Keratinocyte (primary cell): ENCODE data around the gene KAT5. TPM values are rescaled to one million over a fixed set of nuclear protein-coding genes. Genes with fewer than 3 reads are reported as not detected.

ENCODE experiments used
- DNase-seq: peaks from one replicate; pipeline ENCODE4 v3.0.0-alpha.2; 2011; ENCODE audit warnings: low read depth, missing footprints, low spot score
- FAIRE-seq: peaks from 2 replicates; lab custom pipeline; 2011; peaks lifted over from hg19 to GRCh38; lab: Jason Lieb, UNC
- H2AFZ ChIP-seq: 2 replicates; pipeline ENCODE4 v1.6.0; 2012; ENCODE audit warnings: low read length, control low read depth, inconsistent platforms; ENCODE audit not compliant: control insufficient read depth
- H3K27ac ChIP-seq: 2 replicates; pipeline ENCODE4 v1.5.1; 2011; ENCODE audit warnings: low read length; ENCODE audit not compliant: control insufficient read depth, insufficient read depth
- H3K27me3 ChIP-seq: 3 replicates; pipeline ENCODE4 v1.6.0; 2011; ENCODE audit warnings: low read length; ENCODE audit not compliant: control insufficient read depth, insufficient read depth; ENCODE audit errors: extremely low read depth
- H3K36me3 ChIP-seq, 2 experiments: 2 replicates in 1 of 2; 3 replicates in 1 of 2; pipeline ENCODE4 v1.5.1; 2011; ENCODE audit warnings: low read length in 2 of 2, mild to moderate bottlenecking in 1 of 2; ENCODE audit not compliant: control insufficient read depth in 2 of 2, insufficient read depth in 2 of 2; ENCODE audit errors: extremely low read depth in 1 of 2
- H3K4me1 ChIP-seq: 3 replicates; pipeline ENCODE4 v1.5.1; 2011; ENCODE audit warnings: low read length; ENCODE audit not compliant: control insufficient read depth, insufficient read depth; ENCODE audit errors: extremely low read depth
- H3K4me2 ChIP-seq: 3 replicates; pipeline ENCODE4 v1.6.0; 2011; ENCODE audit warnings: low read depth, low read length; ENCODE audit not compliant: control insufficient read depth, insufficient read depth; ENCODE audit errors: extremely low read depth
- H3K4me3 ChIP-seq, 3 experiments: fragments of 200-600 bp in 1 of 3; sonication (generic) in 1 of 3; 2 replicates in 2 of 3; 3 replicates in 1 of 3; pipeline ENCODE4 v1.5.1; 2011 to 2016; ENCODE audit warnings: low read length in 3 of 3, mild to moderate bottlenecking in 3 of 3, control low read depth in 2 of 3, inconsistent platforms in 1 of 3, low read depth in 1 of 3, mixed read lengths in 1 of 3, mixed run types in 1 of 3, moderate library complexity in 1 of 3; ENCODE audit not compliant: control insufficient read depth in 2 of 3, insufficient read depth in 2 of 3; ENCODE audit errors: extremely low read depth in 1 of 3
- H3K79me2 ChIP-seq: 2 replicates; pipeline ENCODE4 v1.6.0; 2012; ENCODE audit warnings: low read length; ENCODE audit not compliant: control insufficient read depth, insufficient read depth
- H3K9ac ChIP-seq: 3 replicates; pipeline ENCODE4 v1.6.0; 2011; ENCODE audit warnings: low read length; ENCODE audit not compliant: control insufficient read depth, insufficient read depth; ENCODE audit errors: extremely low read depth
- H3K9me1 ChIP-seq: 3 replicates; pipeline ENCODE4 v1.6.0; 2011; ENCODE audit warnings: low read length; ENCODE audit not compliant: control insufficient read depth, insufficient read depth; ENCODE audit errors: extremely low read depth
- H3K9me3 ChIP-seq: 2 replicates; pipeline ENCODE4 v1.5.1; 2012; ENCODE audit warnings: low read depth, low read length; ENCODE audit not compliant: control insufficient read depth
- H4K20me1 ChIP-seq: 3 replicates; pipeline ENCODE4 v1.6.0; 2011; ENCODE audit warnings: low read length; ENCODE audit not compliant: control insufficient read depth, insufficient read depth; ENCODE audit errors: extremely low read depth
- EZH2 ChIP-seq: IDR thresholded peaks from one replicate; pipeline ENCODE4 v1.6.1; 2012; ENCODE audit warnings: inconsistent platforms, mild to moderate bottlenecking, low read length, moderate library complexity
- dilution Hi-C: fragments of 300-500 bp; cut with MboI; formaldehyde crosslinking; loops from one replicate; pipeline ENCODE4 v1.7.0; 2020; ENCODE audit warnings: low sequenced_read_pairs; ENCODE audit not compliant: extremely low pct_ligation_motif_present
- polyA plus RNA-seq, 5 experiments: library from polyadenylated mRNA; depleted of rRNA in 3 of 5; stranded (reverse) in 3 of 5; stranded (forward) in 1 of 5; unstranded in 1 of 5; fragments of >200 nt; gene quantifications; 1 replicate in 1 of 5; 2 replicates in 3 of 5; 3 replicates in 1 of 5; pipeline versions ENCODE4 v1.2.1 to v1.2.3, GENCODE V29; 2011 to 2012; ENCODE audit warnings: missing spikeins in 2 of 5, low read depth in 1 of 5, low replicate concordance in 1 of 5
- TF ChIP-seq, protein P1 (sequence below), 3 experiments: IDR thresholded peaks in 1 of 3; conservative IDR thresholded peaks in 1 of 3; optimal IDR thresholded peaks in 1 of 3; 2 replicates in 2 of 3; 3 replicates in 1 of 3; pipeline versions ENCODE3 to v1.5.1; 2011; ENCODE audit warnings: low read length in 3 of 3, mild to moderate bottlenecking in 3 of 3, moderate library complexity in 2 of 3, control low read depth in 1 of 3, inconsistent platforms in 1 of 3; ENCODE audit not compliant: insufficient read depth in 2 of 3; ENCODE audit errors: extremely low read depth in 1 of 3

The KAT5 gene
- polyA plus RNA-seq, 1 donor (not counting 4 experiments of a cell fraction or from before 2014, with no cell fraction given) = 26.8 TPM

DNA sequence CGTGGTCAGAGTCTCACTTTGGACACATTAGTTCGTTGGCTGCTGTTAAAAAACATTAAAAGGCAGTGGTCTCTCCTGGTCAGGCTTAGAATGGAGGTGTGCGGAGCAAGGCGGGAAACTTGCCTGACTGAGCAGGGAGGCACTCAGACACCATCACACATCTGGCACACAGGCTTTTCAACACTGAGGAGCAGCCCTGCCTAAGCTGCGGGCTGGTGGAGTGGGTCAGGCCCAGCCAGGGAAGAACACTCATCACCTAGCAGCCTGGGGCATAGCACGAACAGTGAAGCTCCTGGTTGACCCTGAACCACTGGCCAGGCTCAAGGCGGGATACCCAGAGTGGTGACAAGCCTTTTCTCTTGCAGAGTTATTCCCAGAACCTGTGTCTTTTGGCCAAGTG, 4.2 kb downstream of the KAT5 start:
- peaks cover 4% of the 10 kb centered on the region for H4K20me1 ChIP-seq
- H3K79me2 ChIP-seq = peaks cover 36% of the 10 kb centered on the region
- no peak overlapping the region for H3K4me3 ChIP-seq
- no peak overlapping the region for H3K4me2 ChIP-seq
- H2AFZ ChIP-seq = no peak overlapping the region
- H3K9ac ChIP-seq = no peak overlapping the region
- no peak for TF ChIP-seq EZH2
- TF ChIP-seq, protein P1, sequence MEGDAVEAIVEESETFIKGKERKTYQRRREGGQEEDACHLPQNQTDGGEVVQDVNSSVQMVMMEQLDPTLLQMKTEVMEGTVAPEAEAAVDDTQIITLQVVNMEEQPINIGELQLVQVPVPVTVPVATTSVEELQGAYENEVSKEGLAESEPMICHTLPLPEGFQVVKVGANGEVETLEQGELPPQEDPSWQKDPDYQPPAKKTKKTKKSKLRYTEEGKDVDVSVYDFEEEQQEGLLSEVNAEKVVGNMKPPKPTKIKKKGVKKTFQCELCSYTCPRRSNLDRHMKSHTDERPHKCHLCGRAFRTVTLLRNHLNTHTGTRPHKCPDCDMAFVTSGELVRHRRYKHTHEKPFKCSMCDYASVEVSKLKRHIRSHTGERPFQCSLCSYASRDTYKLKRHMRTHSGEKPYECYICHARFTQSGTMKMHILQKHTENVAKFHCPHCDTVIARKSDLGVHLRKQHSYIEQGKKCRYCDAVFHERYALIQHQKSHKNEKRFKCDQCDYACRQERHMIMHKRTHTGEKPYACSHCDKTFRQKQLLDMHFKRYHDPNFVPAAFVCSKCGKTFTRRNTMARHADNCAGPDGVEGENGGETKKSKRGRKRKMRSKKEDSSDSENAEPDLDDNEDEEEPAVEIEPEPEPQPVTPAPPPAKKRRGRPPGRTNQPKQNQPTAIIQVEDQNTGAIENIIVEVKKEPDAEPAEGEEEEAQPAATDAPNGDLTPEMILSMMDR (optimal IDR thresholded peaks at IDR 0.05 in 1 of 3, IDR thresholded peaks at IDR 0.05 in 1 of 3, conservative IDR thresholded peaks at IDR 0.05 in 1 of 3; ENCODE audit: extremely low read depth in 1 of 3, insufficient read depth in 2 of 3, low read length in 3 of 3) = no peak
- dilution Hi-C loops = no loop called here
- peaks cover 35 to 49% of the 10 kb centered on the region in 2 experiments for H3K36me3 ChIP-seq
- FAIRE-seq (no peak), DNase-seq (no peak)
- no peaks in the 10 kb centered on the region for H3K9me3 ChIP-seq
- no peak overlapping the region for H3K27ac ChIP-seq
- H3K4me1 ChIP-seq = peaks cover 16% of the 10 kb centered on the region
- no peaks in the 10 kb centered on the region for H3K9me1 ChIP-seq
- no peaks in the 10 kb centered on the region for H3K27me3 ChIP-seq

DNA sequence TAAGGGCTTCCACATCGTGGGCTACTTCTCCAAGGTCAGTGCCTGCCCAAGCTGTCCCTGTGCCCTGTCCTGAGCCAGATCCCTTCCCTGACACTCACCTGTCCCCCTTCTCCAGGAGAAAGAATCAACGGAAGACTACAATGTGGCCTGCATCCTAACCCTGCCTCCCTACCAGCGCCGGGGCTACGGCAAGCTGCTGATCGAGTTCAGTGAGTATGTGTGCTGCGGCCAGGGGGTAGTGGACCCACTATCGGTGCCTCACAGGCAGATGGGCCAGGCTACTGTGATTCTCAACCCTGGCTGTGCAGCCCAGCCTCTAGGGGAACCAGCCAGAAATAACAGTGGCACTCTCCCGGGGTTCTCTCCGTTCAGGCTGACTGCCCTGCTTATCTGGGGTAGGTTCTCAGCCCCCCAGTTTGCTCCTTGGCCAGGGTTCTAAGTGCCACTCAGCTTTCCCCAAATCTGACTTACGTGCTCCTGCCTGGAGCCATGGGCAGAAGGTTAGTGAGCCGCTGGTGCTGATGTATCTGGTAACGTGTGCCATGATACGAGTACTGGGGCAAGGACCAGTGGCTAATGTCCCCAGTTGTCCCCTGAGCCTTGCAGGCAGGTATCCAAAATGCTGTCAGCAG, 4.8 kb downstream of the KAT5 start:
- H3K36me3 ChIP-seq = peaks cover 35 to 49% of the 10 kb centered on the region in 2 experiments
- TF ChIP-seq EZH2 = no peak
- TF ChIP-seq, protein P1 (optimal IDR thresholded peaks at IDR 0.05 in 1 of 3, IDR thresholded peaks at IDR 0.05 in 1 of 3, conservative IDR thresholded peaks at IDR 0.05 in 1 of 3; ENCODE audit: extremely low read depth in 1 of 3, insufficient read depth in 2 of 3, low read length in 3 of 3) = no peak
- peaks cover 16% of the 10 kb centered on the region for H3K4me1 ChIP-seq
- H3K9me1 ChIP-seq = no peaks in the 10 kb centered on the region
- no peak overlapping the region for H3K9ac ChIP-seq
- H4K20me1 ChIP-seq = peaks cover 4% of the 10 kb centered on the region
- DNase-seq (no peak), FAIRE-seq (no peak)
- H3K79me2 ChIP-seq = peaks cover 36% of the 10 kb centered on the region
- H3K27ac ChIP-seq = no peak overlapping the region
- no peaks in the 10 kb centered on the region for H3K27me3 ChIP-seq
- no peaks in the 10 kb centered on the region for H3K9me3 ChIP-seq
- no peak overlapping the region for H2AFZ ChIP-seq
- no peak overlapping the region for H3K4me2 ChIP-seq
- H3K4me3 ChIP-seq = no peak overlapping the region
- dilution Hi-C loops = no loop called here
